VCaP (cell line): ENCODE results near the gene HOXA11.

ENCODE experiments used
- H3K27ac ChIP-seq: fragments of 450-650 bp; 2 replicates; pipeline ENCODE4 v1.5.1; 2017
- TF ChIP-seq, protein P1 (sequence below): fragments of 450-650 bp; conservative IDR thresholded peaks from 2 replicates; pipeline ENCODE4 v1.5.1; 2017; ENCODE audit warnings: mild to moderate bottlenecking, moderate library complexity

HOXA11 gene

DNA sequence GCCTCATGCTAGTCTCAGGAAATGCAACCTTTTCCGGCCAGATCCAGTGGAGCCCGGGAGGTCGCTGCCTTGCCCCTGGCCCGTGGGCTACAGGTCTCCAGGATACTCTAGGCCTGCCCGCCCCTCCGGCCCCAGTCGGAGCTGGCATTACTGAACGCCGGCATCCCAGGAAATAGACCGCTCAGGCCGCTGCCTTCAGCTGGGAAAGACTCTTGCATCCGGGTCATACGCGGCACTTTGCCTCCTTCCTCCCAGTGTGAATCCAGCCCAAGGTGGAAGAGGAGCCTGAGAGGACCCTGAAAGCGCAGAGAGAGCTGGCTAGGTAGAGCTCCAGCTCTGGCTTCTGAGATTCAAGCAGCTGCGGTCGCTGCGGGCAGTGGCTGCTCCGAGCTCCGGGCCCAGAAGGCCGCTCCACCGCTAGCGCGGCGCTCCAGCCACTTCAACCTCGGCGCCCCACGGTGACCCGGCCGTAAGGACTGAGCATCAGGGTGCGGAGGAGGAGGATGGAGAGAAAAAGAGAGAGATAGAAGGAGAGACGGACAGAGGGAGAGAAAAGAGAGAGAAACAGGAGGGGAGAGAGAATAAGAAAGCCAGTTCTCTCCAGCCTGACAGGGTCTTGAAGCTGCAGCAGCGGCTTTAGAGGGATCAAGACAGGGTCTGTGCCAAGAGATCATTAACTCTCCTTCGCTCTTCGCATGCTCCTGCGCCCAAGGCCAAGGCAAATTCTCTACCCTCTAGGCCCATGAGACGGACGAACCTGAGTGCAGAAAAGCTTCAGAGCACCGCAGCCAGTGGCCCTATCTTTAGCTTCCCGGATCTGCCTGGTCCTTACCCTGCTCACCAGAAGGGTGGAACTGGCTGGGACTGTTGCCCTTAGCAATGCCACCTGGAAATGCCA, 9.2 kb downstream of the HOXA11 start:
- TF ChIP-seq, protein P1, sequence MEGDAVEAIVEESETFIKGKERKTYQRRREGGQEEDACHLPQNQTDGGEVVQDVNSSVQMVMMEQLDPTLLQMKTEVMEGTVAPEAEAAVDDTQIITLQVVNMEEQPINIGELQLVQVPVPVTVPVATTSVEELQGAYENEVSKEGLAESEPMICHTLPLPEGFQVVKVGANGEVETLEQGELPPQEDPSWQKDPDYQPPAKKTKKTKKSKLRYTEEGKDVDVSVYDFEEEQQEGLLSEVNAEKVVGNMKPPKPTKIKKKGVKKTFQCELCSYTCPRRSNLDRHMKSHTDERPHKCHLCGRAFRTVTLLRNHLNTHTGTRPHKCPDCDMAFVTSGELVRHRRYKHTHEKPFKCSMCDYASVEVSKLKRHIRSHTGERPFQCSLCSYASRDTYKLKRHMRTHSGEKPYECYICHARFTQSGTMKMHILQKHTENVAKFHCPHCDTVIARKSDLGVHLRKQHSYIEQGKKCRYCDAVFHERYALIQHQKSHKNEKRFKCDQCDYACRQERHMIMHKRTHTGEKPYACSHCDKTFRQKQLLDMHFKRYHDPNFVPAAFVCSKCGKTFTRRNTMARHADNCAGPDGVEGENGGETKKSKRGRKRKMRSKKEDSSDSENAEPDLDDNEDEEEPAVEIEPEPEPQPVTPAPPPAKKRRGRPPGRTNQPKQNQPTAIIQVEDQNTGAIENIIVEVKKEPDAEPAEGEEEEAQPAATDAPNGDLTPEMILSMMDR = no peak
- peak overlapping the region; percentile 99 for H3K27ac ChIP-seq

DNA sequence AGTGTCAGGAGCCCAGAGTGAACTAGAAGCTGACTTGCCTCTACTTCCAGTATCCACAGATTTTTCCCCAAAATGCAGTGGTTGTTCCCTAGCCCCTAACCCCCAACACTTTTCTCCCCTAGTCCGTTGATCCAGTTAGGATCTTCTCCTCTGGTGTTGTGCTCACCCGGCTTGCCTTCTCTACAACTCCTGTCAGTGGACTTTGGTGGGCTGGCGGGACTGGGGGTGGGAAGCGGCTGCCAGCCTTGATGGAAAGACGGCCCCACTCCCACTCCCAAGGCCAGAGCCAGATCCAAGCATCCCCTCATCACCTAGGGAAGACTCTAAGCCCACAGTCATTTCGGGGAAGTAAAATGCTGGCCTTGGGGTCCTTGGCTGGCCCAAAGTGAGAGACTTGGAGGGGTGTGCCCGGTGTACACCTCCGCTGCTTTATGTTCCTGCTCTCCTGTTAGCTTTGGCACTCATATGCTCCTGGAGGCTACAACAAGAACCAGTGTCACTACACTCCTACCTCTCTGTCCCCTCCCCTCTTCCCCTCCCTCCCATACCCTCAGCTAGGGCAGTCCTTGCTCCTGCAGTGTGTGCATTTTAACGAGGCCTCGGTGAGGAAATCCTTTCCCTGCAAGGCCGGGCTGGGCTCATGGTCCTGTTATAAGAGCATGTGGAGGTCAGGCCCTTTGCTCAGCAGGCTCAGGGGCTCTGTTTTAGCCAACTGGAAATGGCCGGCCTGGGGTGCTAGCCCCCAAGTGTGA, 10.0 kb downstream of the HOXA11 start:
- peak overlapping the region; percentile 99 for H3K27ac ChIP-seq
- TF ChIP-seq, protein P1 = no peak

GRCh38 chr7:27173956-27174873, 10.8 kb downstream of the HOXA11 start, which contains the start of gene HOXA10:
Gene HOXA10 (minus strand): TSS chr7:27174320. CDS start chr7:27174306, 14 bp downstream.
- TF ChIP-seq, protein P1 = no peak
- H3K27ac ChIP-seq = peak within 1 kb of the TSS; percentile 99

DNA sequence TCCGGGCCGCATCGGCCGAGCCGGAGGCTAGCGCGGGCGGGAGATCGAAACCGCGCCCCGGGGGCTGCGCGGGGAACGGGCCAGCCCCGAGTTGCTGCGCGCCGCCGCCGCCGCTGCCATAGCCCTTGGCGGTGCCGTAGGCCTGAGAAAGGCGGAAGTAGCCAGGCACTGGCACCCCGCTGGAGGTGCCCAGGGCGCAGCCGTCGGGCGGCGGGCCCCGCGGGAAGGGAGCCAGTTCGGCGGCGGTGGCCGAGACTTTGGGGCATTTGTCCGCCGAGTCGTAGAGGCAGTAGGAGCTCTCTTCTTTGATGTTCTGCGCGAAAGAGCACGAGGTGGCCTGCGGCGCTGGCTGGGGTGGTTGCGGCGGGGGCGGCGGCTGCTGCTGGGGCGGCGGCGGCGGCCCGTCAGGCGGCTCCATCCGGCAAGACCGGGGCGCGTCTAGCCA, 11.5 kb downstream of the HOXA11 start:
- TF ChIP-seq, protein P1 = no peak
- H3K27ac ChIP-seq = peak overlapping the region; percentile 99

- H3K27ac ChIP-seq = peak overlapping the region; percentile 99
- TF ChIP-seq, protein P1 = no peak
Measured at GRCh38 chr7:27172823-27173510, 12.1 kb downstream of the HOXA11 start.

GRCh38 chr7:27172315-27172774, 12.7 kb downstream of the HOXA11 start:
- peak overlapping the region; percentile 99 for H3K27ac ChIP-seq

More at GRCh38 chr7:27172315-27172774, 12.7 kb downstream of the HOXA11 start:
- TF ChIP-seq, protein P1 = no peak
